ENCODE data around the gene FAAH. TPM values are rescaled to one million over a fixed set of nuclear protein-coding genes. Genes with fewer than 3 reads are reported as not detected.
A peak's percentile ranks its signal among the peaks of the same experiment; 100 is the strongest.

FAAH gene
- total RNA-seq, 1 donor from 2014 or later = 3.8 TPM

GRCh38 chr1:46436844-46437243 is 42.7 kb downstream of the FAAH start:
- H3K4me1 Mint-ChIP-seq (ENCODE audit: low read depth) = peaks cover 2% of the 10 kb centered on the region
- no peaks in the 10 kb centered on the region for H3K9me3 Mint-ChIP-seq
- intact Hi-C loops (cut with micrococcal nuclease) = no loop called here
- no peak overlapping the region for H3K27ac Mint-ChIP-seq
- no peak overlapping the region for H3K4me3 Mint-ChIP-seq (ENCODE audit: low read depth)
- peaks cover 3% of the 10 kb centered on the region for H3K27me3 Mint-ChIP-seq (ENCODE audit: low read depth)
- no peak for DNase-seq (ENCODE audit: low spot score)
- H3K36me3 Mint-ChIP-seq (ENCODE audit: low read depth) = no peaks in the 10 kb centered on the region

GRCh38 chr1:46437723-46438122 is 43.6 kb downstream of the FAAH start:
- Mint-ChIP-seq H3K4me3 (ENCODE audit: low read depth) (no peak overlapping the region), H3K9me3 (no peaks in the 10 kb centered on the region), H3K27me3 (ENCODE audit: low read depth) (peaks cover 7% of the 10 kb centered on the region), H3K27ac (no peak overlapping the region), H3K36me3 (ENCODE audit: low read depth) (no peaks in the 10 kb centered on the region), H3K4me1 (ENCODE audit: low read depth) (peaks cover 8% of the 10 kb centered on the region)
- intact Hi-C loops (cut with micrococcal nuclease) = no loop called here
- no peak for DNase-seq (ENCODE audit: low spot score)

GRCh38 chr1:46438346-46438745 is 44.2 kb downstream of the FAAH start:
- no peaks in the 10 kb centered on the region for H3K36me3 Mint-ChIP-seq (ENCODE audit: low read depth)
- H3K27me3 Mint-ChIP-seq (ENCODE audit: low read depth) = peaks cover 9% of the 10 kb centered on the region
- no peak overlapping the region for H3K4me3 Mint-ChIP-seq (ENCODE audit: low read depth)
- DNase-seq (ENCODE audit: low spot score) = no peak
- H3K4me1 Mint-ChIP-seq (ENCODE audit: low read depth) = peaks cover 10% of the 10 kb centered on the region
- no peaks in the 10 kb centered on the region for H3K9me3 Mint-ChIP-seq
- intact Hi-C loops (cut with micrococcal nuclease) = no loop called here
- no peak overlapping the region for H3K27ac Mint-ChIP-seq

GRCh38 chr1:46440478-46440877 is 46.4 kb downstream of the FAAH start:
- no peaks in the 10 kb centered on the region for H3K36me3 Mint-ChIP-seq (ENCODE audit: low read depth)
- H3K27ac Mint-ChIP-seq = no peak overlapping the region
- intact Hi-C loops (cut with micrococcal nuclease) = no loop called here
- peaks cover 10% of the 10 kb centered on the region for H3K4me1 Mint-ChIP-seq (ENCODE audit: low read depth)
- H3K27me3 Mint-ChIP-seq (ENCODE audit: low read depth) = peaks cover 16% of the 10 kb centered on the region
- no peak for DNase-seq (ENCODE audit: low spot score)
- no peaks in the 10 kb centered on the region for H3K9me3 Mint-ChIP-seq
- no peak overlapping the region for H3K4me3 Mint-ChIP-seq (ENCODE audit: low read depth)

- intact Hi-C loops (cut with micrococcal nuclease) = loop anchor here (1.0 to 2.0 kb wide), 2 partner anchors 48 to 86 kb away; no protein-coding TSS in a partner anchor
- Mint-ChIP-seq H3K4me3 (ENCODE audit: low read depth) (peak overlapping the region; percentile 75), H3K27me3 (ENCODE audit: low read depth) (peaks cover 35% of the 10 kb centered on the region), H3K27ac (peak overlapping the region; percentile 62), H3K36me3 (ENCODE audit: low read depth) (no peaks in the 10 kb centered on the region), H3K4me1 (ENCODE audit: low read depth) (peaks cover 7% of the 10 kb centered on the region), H3K9me3 (no peaks in the 10 kb centered on the region)
- peak; percentile 57 for DNase-seq (ENCODE audit: low spot score)
These were observed 48.4 kb downstream of the FAAH start for GRCh38 chr1:46442317-46443161.

- H3K4me3 Mint-ChIP-seq (ENCODE audit: low read depth) = no peak overlapping the region
These were observed 50.3 kb downstream of the FAAH start for GRCh38 chr1:46444466-46444865.

GRCh38 chr1:46445773-46446256 is 51.7 kb downstream of the FAAH start:
- no peaks in the 10 kb centered on the region for H3K36me3 Mint-ChIP-seq (ENCODE audit: low read depth)
- DNase-seq (ENCODE audit: low spot score) = no peak
- no peak overlapping the region for H3K4me3 Mint-ChIP-seq (ENCODE audit: low read depth)
- H3K27ac Mint-ChIP-seq = no peak overlapping the region
- H3K27me3 Mint-ChIP-seq (ENCODE audit: low read depth) = peaks cover 56% of the 10 kb centered on the region
- peaks cover 7% of the 10 kb centered on the region for H3K4me1 Mint-ChIP-seq (ENCODE audit: low read depth)
- intact Hi-C loops (cut with micrococcal nuclease) = no loop called here
- H3K9me3 Mint-ChIP-seq = no peaks in the 10 kb centered on the region

More at GRCh38 chr1:46444466-46444865, 50.3 kb downstream of the FAAH start:
- Mint-ChIP-seq H3K36me3 (ENCODE audit: low read depth) (no peaks in the 10 kb centered on the region), H3K27ac (no peak overlapping the region), H3K4me1 (ENCODE audit: low read depth) (peaks cover 7% of the 10 kb centered on the region), H3K9me3 (no peaks in the 10 kb centered on the region), H3K27me3 (ENCODE audit: low read depth) (peaks cover 51% of the 10 kb centered on the region)
- intact Hi-C loops (cut with micrococcal nuclease) = no loop called here
- no peak for DNase-seq (ENCODE audit: low spot score)

- peak; percentile 56 for DNase-seq (ENCODE audit: low spot score)
- intact Hi-C loops (cut with micrococcal nuclease) = loop anchor here (1.0 kb wide), 1 partner anchor 81 kb away; no protein-coding TSS in a partner anchor
- peaks cover 7% of the 10 kb centered on the region for H3K4me1 Mint-ChIP-seq (ENCODE audit: low read depth)
- H3K27me3 Mint-ChIP-seq (ENCODE audit: low read depth) = peaks cover 65% of the 10 kb centered on the region
- no peak overlapping the region for H3K27ac Mint-ChIP-seq
- no peak overlapping the region for H3K4me3 Mint-ChIP-seq (ENCODE audit: low read depth)
- H3K36me3 Mint-ChIP-seq (ENCODE audit: low read depth) = no peaks in the 10 kb centered on the region
- no peaks in the 10 kb centered on the region for H3K9me3 Mint-ChIP-seq
These were observed 52.8 kb downstream of the FAAH start for GRCh38 chr1:46446646-46447498.

- Mint-ChIP-seq H3K36me3 (ENCODE audit: low read depth) (no peaks in the 10 kb centered on the region), H3K9me3 (no peaks in the 10 kb centered on the region), H3K27me3 (ENCODE audit: low read depth) (peaks cover 66% of the 10 kb centered on the region), H3K27ac (no peak overlapping the region), H3K4me3 (ENCODE audit: low read depth) (no peak overlapping the region), H3K4me1 (ENCODE audit: low read depth) (peaks cover 3% of the 10 kb centered on the region)
- no peak for DNase-seq (ENCODE audit: low spot score)
- intact Hi-C loops (cut with micrococcal nuclease) = loop anchor here (1.0 kb wide), 1 partner anchor 81 kb away; no protein-coding TSS in a partner anchor
These were observed 53.5 kb downstream of the FAAH start for GRCh38 chr1:46447499-46448108.

- intact Hi-C loops (cut with micrococcal nuclease) = no loop called here
- H3K4me3 Mint-ChIP-seq (ENCODE audit: low read depth) = no peak overlapping the region
These were observed 54.2 kb downstream of the FAAH start for GRCh38 chr1:46448109-46448911.

GRCh38 chr1:46449223-46450159 is 55.4 kb downstream of the FAAH start:
- no peak overlapping the region for H3K4me3 Mint-ChIP-seq (ENCODE audit: low read depth)
- H3K9me3 Mint-ChIP-seq = no peaks in the 10 kb centered on the region
- no peak for DNase-seq (ENCODE audit: low spot score)
- H3K4me1 Mint-ChIP-seq (ENCODE audit: low read depth) = no peaks in the 10 kb centered on the region
- peaks cover 64% of the 10 kb centered on the region for H3K27me3 Mint-ChIP-seq (ENCODE audit: low read depth)
- intact Hi-C loops (cut with micrococcal nuclease) = no loop called here
- no peak overlapping the region for H3K27ac Mint-ChIP-seq
- no peaks in the 10 kb centered on the region for H3K36me3 Mint-ChIP-seq (ENCODE audit: low read depth)

More at GRCh38 chr1:46448109-46448911, 54.2 kb downstream of the FAAH start:
- H3K9me3 Mint-ChIP-seq = no peaks in the 10 kb centered on the region
- DNase-seq (ENCODE audit: low spot score) = no peak
- H3K36me3 Mint-ChIP-seq (ENCODE audit: low read depth) = no peaks in the 10 kb centered on the region
- H3K27ac Mint-ChIP-seq = no peak overlapping the region
- peaks cover 66% of the 10 kb centered on the region for H3K27me3 Mint-ChIP-seq (ENCODE audit: low read depth)
- no peaks in the 10 kb centered on the region for H3K4me1 Mint-ChIP-seq (ENCODE audit: low read depth)

All from activated T-helper 2 cell treated with anti-CD3 and anti-CD28 coated beads, Interferon-gamma antibody, Interleukin-2, Interleukin-4, amounts not matched to agents 10 μg/mL and 5 μg/mL and 100 μg/mL, durations not matched to agents 14 hours and 24 hours and 36 hours (primary cell).